ENCODE results near the gene ADCY9.

ADCY9 gene

DNA sequence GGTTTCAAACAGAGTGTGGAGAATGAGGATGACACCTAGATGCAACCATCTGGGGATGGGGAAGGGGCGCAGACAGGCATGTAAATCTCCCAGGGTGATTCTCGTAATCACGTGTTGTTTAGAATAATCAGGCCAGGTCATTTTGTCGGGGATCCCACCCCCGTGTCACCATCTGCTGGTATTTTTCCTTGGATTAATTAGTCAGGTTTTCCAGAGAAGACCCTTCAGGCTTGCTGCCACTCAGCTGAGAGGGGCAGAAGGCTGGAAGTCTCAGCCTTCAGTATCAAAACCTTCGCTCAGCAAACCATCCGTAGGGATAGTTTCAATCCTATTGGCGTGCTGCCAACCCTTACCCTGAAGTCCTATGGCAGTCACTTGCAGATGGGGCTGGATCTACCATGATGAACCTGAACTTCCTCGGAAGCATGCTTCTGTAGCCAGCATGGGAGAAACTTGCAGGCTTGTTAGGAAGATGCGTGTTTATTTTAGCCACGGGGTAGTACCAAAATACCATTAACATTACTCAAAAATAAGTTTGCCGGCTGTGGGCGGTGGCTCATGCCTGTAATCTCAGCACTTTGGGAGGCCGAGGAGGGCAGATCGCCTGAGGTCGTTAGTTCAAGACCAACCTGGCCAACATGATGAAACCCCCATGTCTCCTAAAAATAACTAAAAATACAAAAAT, 7.5 kb upstream of the ADCY9 start:
- DNase-seq (ENCODE audit: low spot score), result no peak

DNA sequence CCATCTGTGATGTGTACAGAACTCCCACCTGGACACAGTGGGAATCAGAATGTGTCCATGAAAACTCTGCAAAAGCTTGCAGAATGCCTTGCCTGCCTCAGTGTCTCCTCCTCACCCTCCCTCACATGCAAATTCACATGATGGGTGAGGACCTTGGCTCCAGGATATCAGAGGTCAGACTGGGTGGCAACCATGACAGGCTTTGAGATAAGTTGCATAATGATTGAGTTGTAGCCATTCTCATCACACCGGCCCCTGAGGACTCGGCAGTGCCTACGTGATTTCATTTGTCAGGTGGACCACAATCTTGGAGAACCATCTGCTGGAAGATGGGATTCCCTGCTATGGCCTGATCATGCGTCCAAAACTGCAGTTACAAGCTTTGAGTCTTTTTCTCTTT, 3.9 kb upstream of the ADCY9 start:
- no peak for DNase-seq (ENCODE audit: low spot score)

DNA sequence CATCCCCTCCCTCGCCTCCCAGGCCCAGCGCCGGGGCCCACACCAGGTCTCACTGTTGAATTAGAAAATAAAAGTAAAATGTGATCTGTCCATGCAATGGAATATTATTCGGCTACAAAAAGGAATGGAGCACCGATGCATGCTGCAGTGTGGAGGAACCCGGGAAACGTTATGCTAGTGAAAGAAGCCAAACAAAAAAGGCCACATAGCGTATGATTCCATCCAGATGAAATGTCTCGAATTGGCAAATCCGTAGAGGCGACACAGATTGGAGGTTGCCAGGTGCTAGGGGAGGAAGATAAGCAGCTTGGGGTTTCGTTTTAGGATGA, 972 bp upstream of the ADCY9 start:
- DNase-seq (ENCODE audit: low spot score), result no peak

DNA sequence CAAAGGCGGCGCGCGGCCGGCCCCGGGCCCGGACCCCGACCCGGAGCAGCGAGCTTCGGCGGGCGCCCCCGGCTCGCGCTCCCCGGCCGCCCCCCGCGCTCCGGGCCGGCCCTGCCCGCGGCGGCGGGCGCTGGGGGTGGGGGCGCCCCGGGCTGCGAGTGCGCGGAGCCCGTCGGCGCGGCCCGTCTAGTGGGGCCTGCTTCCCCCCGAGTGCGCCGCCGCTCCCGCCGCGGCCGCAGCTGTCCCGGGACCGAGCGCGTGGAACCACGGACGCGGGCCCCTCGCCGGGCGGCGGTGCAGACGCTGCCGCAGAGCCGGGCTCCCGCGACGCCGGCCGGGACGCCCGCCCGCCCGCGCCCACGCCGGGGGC, 308 bp downstream of the ADCY9 start:
- DNase-seq (ENCODE audit: low spot score), result no peak

DNA sequence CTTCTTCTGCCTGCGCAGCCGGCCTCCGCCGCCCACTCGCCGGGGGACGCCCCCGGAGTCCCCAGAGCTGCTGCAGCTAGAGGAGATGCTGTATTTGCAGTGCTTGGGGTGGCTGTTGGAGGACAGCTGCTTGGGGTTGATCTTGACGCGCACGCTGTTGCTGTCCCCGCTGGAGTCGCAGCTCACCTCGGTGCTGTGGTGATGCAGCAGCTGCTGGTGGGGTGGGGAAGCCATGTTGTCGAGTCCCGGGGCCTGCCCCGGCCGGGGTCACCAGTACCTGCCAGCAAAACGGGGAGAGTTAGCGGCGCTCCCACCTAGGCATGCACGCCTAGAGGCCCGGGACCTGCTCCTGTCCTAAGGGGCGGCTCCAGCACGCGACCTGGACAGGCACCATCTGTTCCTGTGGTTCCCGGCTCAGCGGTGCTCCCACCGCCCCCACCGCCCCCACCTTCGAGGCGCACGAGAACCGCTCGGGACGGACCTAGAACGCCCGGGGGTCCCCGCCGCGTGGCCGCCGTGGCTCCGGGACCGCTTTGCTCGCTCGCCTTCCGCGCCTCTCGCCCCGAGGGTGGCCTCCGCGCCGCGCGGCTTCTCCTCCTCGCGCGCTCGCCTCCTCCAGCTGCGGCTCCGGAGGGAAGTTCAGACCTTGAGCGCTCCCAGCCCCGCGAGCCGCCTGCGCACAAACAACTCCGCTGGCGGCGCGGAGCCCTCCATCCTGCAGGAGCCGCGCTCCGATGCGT, 863 bp downstream of the ADCY9 start:
- DNase-seq (ENCODE audit: low spot score), result peak; percentile 86

DNA sequence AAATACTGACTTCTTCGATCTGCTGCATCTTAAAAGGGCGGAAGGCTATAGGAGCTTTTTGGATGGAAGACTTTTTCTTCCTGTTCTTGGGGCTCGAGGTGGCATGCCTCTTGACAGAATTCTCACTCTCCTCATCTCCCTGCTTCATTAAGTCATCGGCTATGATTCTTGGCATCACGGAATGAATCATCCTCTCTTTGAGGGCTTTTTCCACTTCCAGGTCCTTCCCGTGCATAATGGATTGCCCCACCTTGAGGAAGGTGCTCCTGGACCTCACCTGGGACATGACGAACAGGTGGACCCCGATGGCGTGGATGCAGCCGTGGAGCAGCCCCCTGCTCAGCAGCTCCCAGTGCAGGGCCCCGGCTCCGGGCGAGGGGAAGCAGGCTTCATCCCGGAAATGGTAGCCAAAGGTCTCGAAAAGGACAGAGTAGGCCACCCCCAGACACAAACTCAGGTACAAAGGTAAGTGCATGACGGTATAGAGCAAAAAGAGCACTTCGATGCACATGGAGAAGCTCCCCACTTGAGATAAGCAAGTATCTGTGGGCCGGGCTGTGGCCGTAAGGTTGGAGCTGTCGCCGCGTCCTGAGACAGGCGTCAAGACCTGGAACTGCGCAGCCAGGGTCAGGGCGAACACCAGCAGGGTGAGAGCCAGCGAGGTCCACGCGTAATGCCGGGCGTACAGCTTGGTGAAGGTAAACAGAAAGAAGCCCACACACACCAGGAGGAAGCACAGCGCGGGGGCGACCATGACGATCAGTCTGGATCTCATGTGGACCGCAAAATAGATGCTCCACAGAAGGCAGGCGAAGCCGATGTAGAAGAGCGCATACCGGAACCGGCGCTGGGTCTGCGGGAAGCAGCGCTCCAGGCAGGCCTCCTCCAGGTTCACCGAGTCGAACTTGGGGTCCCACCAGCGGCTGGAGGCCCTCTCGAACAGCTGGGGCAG, 1.7 kb downstream of the ADCY9 start:
- DNase-seq (ENCODE audit: low spot score), result no peak

DNA sequence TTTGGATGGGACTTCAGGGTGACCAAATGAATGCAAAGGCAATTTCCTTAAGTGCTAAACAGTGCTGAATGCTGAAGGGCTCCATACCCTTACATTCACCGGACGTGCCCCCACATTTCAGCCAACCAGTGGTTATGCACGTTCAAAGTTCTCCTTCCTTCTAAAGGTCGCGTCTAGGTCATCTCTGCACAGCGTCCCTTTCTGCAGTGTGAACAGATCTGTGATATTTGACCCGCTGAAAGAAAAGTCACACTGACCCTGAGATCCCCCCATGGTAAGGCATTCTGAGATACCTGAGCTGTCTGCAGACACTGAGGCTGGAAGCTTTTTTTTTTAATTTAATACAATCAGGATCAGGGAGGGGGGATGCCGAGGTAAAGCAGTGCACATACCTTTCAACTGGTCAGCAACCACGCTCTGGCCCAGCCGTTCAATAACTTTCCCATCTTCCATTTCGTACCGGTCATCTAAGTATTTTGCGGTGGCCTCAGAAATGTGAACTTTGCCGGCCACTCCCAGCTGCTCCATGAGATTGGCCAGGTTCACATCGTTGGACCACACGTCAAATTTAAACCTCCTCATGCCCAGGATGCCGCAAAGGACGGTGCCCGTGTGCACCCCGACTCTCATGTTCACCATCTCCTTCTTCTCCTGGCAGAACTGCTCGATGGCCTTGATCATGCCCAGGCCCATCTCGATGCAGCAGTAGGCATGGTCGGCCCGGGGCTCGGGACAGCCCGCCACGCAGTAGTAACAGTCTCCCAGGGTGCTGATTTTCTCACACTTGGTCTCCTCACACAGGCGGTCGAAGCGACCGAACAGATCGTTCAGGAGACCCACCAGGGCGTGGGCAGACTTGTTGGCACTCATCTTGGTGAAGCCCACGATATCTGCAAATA, 2.6 kb downstream of the ADCY9 start:
- DNase-seq (ENCODE audit: low spot score), result no peak

DNA sequence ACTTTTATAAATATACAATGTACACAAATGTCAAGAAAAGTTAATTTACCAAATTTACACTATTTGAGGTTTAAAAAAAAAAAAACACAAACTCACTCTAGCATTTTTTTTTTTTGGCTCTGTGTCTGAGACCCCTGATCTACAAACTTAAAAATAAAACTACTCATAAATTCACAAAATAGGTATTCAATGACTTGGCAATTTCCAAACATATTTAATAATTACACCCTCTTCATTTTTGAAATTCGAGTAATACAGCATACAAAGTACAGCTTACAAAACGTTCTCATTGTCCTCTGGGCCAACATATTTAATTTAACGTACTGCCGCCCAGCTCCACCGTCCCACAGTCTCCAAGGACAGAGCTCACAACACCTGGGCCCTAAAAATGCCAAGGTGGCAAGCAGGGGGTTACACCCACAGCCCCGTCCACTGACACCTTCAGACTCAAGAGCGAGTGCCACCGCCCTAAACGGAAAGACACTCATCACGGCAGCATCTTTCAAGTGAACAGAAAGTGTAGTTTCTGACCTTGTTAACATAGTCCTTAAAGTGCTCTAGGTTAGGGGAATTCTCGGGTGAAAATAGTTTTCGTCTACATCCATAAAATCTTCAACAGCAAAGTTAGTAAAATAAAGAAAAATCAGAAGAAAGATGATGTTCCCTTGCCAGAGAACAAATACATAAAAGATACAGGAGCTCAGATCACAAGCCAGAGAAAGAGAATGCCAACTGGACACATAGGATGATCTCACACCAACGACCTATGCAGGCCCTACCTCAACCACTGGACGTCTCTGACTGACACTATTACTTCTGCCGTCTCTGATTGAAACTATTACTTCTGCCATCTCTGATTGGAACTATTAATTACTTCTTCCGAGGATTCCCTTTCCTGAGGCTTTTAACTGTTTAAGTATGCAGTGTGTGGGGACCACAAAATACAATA, 4.2 kb downstream of the ADCY9 start:
- no peak for DNase-seq (ENCODE audit: low spot score)

DNA sequence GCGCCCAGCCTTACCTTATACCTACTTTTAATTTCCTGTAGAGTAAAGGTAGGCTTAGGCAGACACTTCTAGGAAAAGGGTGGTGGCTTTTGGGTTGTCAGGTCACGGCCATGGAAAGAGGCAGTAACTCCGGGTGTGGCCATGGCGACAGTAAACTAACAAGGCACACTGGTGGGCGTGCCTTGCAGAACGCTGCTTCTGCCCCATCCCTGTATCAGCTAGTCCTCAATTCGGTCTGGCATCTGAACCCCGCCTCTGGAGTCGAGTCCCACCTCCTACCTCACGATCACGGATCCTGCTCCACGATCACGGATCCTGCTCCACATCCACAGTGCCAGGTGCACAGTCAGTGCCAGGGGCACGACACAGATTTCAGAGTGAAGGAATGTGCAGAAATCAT, 5.6 kb downstream of the ADCY9 start:
- DNase-seq (ENCODE audit: low spot score), result no peak

DNA sequence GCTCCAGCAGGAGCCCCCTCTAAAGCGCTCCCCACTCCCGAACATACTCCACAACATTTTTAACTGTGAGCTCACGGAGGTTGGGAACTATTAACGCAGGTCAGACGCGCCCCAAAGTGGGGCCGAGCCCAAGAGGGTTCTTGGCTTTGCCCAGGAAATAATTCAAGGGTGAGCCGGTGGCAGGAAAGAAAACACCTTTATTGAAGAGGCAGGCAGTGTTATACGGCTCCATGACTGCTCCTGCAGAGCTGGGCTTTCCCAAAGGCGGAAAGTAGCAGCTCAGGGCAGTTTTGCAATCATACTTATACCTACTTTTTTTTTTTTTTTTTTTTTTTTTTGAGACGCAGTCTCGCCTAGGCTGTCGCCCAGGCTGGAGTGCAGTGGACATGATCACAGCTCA, 6.2 kb downstream of the ADCY9 start:
- no peak for DNase-seq (ENCODE audit: low spot score)

DNA sequence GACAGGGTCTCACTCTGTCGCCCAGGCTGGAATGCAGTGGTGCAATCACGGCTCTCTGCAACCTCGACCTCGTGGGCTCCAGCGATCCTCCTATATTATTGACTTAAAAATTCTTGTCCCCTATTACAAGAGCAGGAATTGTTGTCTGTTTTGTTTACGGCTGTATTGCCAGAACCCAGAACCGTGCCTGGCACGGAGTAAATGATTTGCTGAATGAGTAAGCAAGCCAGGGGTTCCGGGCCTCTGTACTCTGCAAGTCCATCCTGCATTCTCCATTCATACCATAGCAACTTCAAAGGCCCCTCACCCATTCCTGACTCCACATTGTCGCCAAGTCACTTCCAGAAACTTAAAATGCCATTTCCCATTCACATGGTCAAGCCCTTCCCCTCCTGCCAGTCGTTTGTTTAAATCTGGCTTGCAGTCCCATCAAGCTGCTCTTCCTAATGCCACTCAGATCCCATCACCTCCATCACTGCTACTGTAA, 6.9 kb downstream of the ADCY9 start:
- no peak for DNase-seq (ENCODE audit: low spot score)

DNA sequence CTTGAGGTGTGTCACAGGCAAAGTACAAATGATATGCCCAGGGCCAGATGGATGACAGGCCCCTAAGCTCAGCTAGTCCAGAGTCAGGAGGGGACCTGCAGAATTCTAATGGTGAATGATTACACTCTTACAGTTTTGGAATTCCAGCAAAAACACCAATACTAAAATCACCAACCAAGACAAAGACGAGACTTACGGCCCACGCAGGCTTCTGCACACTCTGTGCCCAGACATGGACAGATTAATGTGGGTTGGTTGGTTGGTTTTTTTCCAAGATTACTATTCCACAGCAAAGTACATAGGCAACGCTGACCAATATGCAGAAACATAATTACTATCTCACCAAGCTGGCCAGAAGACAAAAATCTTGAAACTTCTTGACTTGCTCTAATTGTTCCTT, 9.7 kb downstream of the ADCY9 start:
- DNase-seq (ENCODE audit: low spot score), result no peak

DNA sequence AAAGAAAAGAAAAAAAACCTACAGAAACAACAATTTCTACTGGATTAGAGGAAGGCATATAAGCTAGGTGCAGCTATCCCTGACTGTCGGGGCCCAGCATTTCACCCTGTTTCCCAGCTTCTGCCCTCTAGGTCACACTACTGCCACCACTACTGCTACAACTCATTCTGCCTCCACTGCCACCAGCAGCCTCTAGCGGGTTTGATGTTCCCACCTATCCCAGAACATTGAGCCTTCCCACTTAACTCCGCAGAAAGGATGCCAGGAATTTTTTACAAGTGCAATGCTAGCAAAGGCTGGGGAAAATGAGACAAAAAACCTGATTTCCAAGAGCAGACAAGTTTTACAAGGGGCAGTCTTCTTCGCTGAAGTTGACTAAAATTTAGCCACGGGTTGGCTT, 10.4 kb downstream of the ADCY9 start:
- no peak for DNase-seq (ENCODE audit: low spot score)

DNA sequence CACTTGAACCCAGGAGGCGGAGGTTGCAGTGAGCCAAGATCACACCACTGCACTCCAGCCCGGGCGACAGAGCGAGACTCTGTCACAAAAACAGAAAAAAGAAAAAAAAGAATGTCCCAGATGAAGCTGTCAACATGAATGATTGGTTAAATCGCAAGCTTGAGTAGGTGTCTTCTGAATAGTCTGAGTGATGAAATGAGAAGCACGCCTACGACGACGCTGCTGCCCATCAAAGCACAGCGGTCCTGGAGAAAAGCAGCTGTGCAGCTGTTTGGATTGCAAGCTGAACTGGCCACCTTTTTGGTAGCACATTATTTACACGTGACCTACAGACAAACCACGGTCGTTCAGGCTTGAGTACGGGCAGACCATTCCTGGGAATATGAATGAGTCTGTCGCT, 12.5 kb downstream of the ADCY9 start:
- no peak for DNase-seq (ENCODE audit: low spot score)

DNA sequence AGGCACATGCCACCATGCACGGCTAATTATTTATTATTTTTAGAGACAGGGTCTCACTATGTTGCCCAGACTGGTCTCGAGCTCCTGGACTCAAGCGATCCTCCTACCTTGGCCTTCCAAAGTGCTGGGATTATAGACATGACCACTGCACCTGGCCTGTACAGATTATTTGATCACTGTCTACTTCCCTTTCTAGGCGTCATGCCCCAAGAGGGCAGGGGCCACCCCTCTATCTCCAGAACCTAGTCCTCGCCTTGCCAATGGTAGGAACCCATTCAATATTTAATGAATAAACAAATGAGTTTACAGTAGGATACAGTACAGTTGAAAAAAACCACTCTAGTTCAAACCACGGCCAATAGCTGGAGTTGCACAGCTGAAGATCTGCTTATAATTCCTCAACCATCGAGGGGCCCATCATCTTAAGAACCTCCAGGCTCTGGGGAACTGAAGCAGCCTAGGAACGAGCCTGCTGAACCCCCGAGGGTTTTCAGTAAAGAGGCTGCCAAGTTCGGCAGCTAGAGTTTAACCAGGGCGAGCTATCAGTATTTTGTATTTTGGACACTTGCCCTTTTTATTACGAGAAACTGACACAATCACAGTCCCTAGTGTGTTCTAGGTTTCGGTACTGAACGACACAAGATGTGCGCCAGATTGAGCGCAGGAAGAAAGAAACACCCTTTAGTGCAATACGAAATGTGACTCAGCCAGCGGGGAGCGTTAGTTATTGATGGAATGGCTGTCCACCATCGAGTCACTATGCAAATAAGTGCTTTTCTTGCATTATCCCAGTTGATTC, 14.6 kb downstream of the ADCY9 start:
- no peak for DNase-seq (ENCODE audit: low spot score)

DNA sequence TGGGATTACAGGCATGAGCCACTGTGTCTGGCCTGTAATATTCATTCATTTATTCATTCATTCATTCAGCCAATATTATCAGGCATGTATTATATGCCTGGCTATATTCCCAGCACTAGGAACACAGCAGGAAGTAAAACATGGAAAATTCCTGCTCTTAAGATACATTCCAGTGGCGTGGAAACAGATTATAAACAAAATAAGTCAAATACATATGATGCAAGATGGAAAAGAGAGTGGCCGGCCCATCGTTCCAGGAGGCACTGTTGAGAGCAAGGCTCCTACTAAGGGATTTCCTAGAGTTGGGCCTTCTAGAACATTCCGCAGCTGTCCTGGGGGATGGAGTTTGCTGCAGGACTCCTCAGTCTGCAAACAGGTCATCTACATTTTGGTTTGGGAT, 17.7 kb downstream of the ADCY9 start:
- DNase-seq (ENCODE audit: low spot score), result no peak

DNA sequence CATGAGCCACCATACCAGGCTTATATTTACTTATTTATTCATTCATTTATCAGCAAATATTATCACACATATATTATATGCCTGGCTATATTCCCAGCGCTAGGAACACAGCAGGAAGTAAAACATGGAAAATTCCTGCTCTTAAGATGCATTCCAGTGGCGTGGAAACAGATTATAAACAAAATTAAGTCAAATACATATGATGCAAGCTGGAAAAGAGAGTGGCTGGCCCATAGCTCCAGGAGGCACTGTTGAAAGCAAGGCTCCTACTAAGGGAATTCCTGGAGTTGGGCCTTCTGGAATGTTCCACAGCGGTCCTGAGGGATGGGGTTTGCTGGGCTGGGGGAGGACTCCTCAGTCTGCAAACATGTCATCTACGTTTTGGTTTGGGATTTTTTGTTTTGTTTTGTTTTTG, 18.4 kb downstream of the ADCY9 start:
- no peak for DNase-seq (ENCODE audit: low spot score)

DNA sequence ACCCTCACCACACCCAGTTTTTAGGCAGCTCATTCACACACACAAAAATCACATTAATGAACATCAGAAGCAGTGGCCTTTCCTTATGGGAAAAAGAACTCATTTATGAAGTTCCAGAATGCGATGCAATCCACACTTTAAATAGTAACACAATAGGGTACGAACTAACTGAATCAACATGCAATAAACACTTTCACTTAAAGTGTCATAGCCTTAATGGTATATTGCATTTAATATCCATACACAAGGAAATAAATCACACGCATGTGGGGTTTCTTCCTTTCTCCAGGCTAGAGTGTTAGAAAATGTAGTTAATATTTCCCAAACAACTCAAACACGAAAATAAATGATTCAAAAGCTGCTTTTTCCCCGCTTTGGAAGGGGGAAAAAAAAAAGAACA, 19.7 kb downstream of the ADCY9 start:
- DNase-seq (ENCODE audit: low spot score), result no peak

DNA sequence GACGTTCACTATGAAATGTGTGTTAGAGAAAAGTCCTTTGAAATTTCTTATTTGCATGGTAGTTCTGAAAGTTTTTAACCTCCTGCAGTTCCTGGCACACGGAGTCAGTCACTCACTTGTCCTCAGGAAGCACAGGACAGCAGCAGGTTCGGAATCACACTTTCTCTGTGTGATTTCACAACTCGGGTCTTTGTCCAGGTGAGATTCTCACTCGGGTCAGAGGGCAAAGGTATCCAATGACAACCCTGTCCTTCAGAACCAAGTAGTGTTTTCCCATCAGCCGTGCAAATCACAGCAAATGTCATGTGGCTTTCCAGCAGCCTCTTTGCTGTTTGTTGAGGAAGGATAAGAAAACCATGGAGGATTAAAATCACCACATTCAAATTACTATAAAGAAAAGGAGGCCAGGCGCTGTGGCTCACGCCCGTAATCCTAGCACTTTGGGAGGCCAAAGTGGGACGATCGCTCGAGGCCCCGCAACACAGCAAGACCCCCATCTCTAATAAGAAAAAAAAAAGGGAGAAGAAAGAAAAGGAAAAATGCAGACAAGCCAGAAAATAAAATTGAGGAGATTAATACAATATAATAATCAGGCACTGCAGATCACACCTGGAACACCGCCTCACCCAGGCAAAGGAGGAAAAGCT, 22.0 kb downstream of the ADCY9 start:
- no peak for DNase-seq (ENCODE audit: low spot score)

Measured in iPS-NIHi11 (cell line).